DLD1 (cell line): Measurements from ENCODE around the gene ALPP.
"Not testable (repeated sequence)": the region's sequence is repeated elsewhere in the genome, so short reads cannot be mapped to it uniquely, and the experiment has no call there.

Experiments
- in situ Hi-C: cut with HindIII; loops from 2 replicates; pipeline ENCODE4 v1.10.0; 2017; ENCODE audit warnings: low sequenced_read_pairs

Gene ALPP

GRCh38 chr2:232419245-232420072 lies 40.9 kb downstream of the ALPP start:
- in situ Hi-C loops, result no loop called here

GRCh38 chr2:232420073-232420454 lies 41.5 kb downstream of the ALPP start:
- in situ Hi-C loops, result no loop called here

- in situ Hi-C loops, result no loop called here
Observed at GRCh38 chr2:232420463-232421188, 42.1 kb downstream of the ALPP start.

- in situ Hi-C loops, result no loop called here
Observed at GRCh38 chr2:232421189-232421785, 42.7 kb downstream of the ALPP start.

- in situ Hi-C loops, result no loop called here
Observed at GRCh38 chr2:232422051-232422450, 43.5 kb downstream of the ALPP start.

GRCh38 chr2:232422996-232423395 lies 44.4 kb downstream of the ALPP start:
- in situ Hi-C loops, result not testable (repeated sequence)

- in situ Hi-C loops, result not testable (repeated sequence)
Observed at GRCh38 chr2:232423407-232423806, 44.9 kb downstream of the ALPP start.

GRCh38 chr2:232431705-232432590 lies 53.4 kb downstream of the ALPP start:
- in situ Hi-C loops, result no loop called here
